ENCODE measurements around the gene SPIN1. TPM values are rescaled to one million over a fixed set of nuclear protein-coding genes. Genes with fewer than 3 reads are reported as not detected.

Gene SPIN1
- total RNA-seq, 1 donor from 2014 or later = 103 TPM

DNA sequence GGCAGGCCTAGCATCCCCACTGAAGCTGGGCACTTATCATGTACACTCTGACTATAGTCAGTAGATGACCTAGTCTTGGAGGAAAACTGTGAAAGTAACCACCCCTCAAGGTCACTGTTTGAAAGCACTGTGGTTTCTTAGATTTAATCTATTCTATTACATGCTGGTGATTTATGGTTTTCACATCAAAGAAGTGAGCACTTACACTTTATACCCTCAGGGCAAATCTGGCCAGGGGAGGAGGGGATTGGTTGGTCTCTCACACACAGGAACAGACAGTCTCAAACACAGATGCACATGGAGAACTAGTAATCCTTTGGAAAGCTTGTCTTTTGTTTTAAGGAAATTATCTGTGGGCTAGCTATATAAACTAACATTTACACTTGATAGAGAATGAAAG lies 17.9 kb upstream of the SPIN1 start:
- H3K27ac Mint-ChIP-seq (ENCODE audit: unreplicated experiment) = no peak overlapping the region
- H3K36me3 Mint-ChIP-seq (ENCODE audit: low read depth) = peaks cover 2% of the 10 kb centered on the region
- TF ChIP-seq, protein P1, sequence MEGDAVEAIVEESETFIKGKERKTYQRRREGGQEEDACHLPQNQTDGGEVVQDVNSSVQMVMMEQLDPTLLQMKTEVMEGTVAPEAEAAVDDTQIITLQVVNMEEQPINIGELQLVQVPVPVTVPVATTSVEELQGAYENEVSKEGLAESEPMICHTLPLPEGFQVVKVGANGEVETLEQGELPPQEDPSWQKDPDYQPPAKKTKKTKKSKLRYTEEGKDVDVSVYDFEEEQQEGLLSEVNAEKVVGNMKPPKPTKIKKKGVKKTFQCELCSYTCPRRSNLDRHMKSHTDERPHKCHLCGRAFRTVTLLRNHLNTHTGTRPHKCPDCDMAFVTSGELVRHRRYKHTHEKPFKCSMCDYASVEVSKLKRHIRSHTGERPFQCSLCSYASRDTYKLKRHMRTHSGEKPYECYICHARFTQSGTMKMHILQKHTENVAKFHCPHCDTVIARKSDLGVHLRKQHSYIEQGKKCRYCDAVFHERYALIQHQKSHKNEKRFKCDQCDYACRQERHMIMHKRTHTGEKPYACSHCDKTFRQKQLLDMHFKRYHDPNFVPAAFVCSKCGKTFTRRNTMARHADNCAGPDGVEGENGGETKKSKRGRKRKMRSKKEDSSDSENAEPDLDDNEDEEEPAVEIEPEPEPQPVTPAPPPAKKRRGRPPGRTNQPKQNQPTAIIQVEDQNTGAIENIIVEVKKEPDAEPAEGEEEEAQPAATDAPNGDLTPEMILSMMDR (IDR thresholded peaks at IDR 0.05) = no peak
- H3K9me3 Mint-ChIP-seq (ENCODE audit: low read depth) = peaks cover 10% of the 10 kb centered on the region
- no peak overlapping the region for H3K4me3 Mint-ChIP-seq (ENCODE audit: unreplicated experiment)
- H3K27me3 Mint-ChIP-seq (ENCODE audit: low read depth) = no peaks in the 10 kb centered on the region
- DNase-seq (ENCODE audit: low spot score) = no peak
- H3K4me1 Mint-ChIP-seq (ENCODE audit: low read depth) = no peaks in the 10 kb centered on the region

DNA sequence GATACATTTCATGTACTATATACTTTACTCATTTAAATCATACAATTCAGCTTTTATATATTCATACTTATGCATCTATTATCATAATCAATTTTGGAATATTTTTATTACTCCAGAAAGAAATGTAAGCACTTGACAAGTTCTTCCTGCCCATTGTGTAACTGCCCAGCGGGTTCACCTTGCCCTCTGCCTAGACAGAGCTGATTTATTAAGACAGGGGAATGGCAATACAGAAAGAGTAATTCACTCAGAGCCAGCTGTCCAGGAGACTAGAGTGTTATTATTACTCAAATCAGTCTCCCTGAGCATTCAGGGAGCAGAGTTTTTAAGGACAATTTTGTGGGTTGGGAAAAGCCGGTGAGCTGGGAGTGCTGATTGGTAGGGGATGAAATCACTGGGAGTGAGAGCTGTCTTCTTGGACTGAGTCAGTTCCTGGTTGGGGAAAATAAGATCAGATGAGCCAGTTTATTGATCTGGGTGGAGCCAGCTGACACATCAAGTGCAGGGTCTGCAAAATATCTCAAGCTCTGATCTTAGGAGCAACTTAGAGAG lies 16.1 kb upstream of the SPIN1 start:
- DNase-seq (ENCODE audit: low spot score) = no peak
- TF ChIP-seq, protein P1 (IDR thresholded peaks at IDR 0.05) = no peak
- H3K9me3 Mint-ChIP-seq (ENCODE audit: low read depth) = peaks cover 10% of the 10 kb centered on the region
- H3K27ac Mint-ChIP-seq (ENCODE audit: unreplicated experiment) = no peak overlapping the region
- no peaks in the 10 kb centered on the region for H3K4me1 Mint-ChIP-seq (ENCODE audit: low read depth)
- no peak overlapping the region for H3K4me3 Mint-ChIP-seq (ENCODE audit: unreplicated experiment)
- no peaks in the 10 kb centered on the region for H3K27me3 Mint-ChIP-seq (ENCODE audit: low read depth)
- no peaks in the 10 kb centered on the region for H3K36me3 Mint-ChIP-seq (ENCODE audit: low read depth)

DNA sequence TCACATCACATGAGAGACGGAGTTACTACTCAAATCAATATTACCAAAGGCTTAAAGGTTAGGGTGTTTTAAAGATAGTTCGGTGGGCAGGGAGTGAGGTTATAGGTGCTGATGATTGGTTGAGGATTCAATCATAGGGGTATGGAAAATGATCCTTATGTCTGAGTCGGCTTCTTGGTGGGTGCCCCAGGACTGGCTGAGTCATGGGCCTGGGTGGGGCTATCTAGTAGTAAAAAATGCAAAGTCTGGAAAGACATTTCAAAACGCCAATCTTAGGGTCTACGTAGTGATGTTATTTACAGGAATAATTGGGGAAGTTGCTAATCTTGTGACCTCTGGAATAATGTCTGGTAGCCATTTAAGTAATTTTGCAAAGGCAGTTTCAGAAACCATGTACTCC lies 15.2 kb upstream of the SPIN1 start:
- H3K27me3 Mint-ChIP-seq (ENCODE audit: low read depth) = no peaks in the 10 kb centered on the region
- H3K27ac Mint-ChIP-seq (ENCODE audit: unreplicated experiment) = no peak overlapping the region
- H3K4me1 Mint-ChIP-seq (ENCODE audit: low read depth) = no peaks in the 10 kb centered on the region
- no peak for DNase-seq (ENCODE audit: low spot score)
- TF ChIP-seq, protein P1 (IDR thresholded peaks at IDR 0.05) = no peak
- peaks cover 8% of the 10 kb centered on the region for H3K9me3 Mint-ChIP-seq (ENCODE audit: low read depth)
- H3K36me3 Mint-ChIP-seq (ENCODE audit: low read depth) = no peaks in the 10 kb centered on the region
- H3K4me3 Mint-ChIP-seq (ENCODE audit: unreplicated experiment) = no peak overlapping the region

DNA sequence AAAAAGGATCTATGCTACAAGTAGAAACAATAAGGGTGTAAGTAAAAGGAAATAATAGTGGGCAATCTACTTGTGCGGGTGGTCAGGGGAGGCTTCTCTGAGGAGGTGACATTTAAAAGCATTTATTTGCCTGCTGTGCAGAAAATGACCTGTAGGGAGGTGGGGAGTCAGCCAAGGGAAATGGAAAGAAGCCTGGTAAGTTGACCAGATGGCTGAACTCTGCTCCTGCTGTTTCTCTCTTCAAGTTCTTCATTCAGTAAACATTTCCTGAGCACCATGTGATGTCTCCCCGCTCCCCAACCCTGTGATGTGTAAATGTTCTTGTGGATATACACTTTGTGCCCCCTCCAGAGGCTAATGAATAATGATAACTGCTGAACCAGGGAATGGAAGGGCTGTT lies 9.9 kb upstream of the SPIN1 start:
- Mint-ChIP-seq H3K9me3 (ENCODE audit: low read depth) (peaks cover 8% of the 10 kb centered on the region), H3K4me1 (ENCODE audit: low read depth) (no peaks in the 10 kb centered on the region), H3K36me3 (ENCODE audit: low read depth) (peaks cover 3% of the 10 kb centered on the region), H3K27ac (ENCODE audit: unreplicated experiment) (no peak overlapping the region), H3K27me3 (ENCODE audit: low read depth) (no peaks in the 10 kb centered on the region), H3K4me3 (ENCODE audit: unreplicated experiment) (no peak overlapping the region)
- DNase-seq (ENCODE audit: low spot score) = no peak
- TF ChIP-seq, protein P1 (IDR thresholded peaks at IDR 0.05) = peak; percentile 30

DNA sequence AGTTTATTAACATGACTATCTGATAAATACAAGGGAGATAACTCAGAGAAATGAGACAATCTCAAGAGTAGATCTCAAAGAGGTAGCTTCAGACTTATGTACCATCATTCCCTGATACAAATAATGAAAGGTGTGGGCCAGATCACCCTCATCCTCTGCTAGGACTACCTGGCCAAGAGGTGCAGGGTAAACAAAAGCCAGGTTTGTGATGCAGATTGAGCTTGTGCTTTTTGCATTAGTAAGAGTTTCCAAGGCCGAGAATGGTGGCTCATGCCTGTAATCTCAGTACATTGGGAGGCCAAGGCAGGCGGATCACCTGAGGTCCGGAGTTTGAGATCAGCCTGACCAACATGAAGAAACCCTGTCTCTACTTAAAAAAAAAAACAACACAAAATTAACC lies 8.9 kb upstream of the SPIN1 start:
- TF ChIP-seq, protein P1 (IDR thresholded peaks at IDR 0.05) = no peak
- no peak for DNase-seq (ENCODE audit: low spot score)
- H3K27me3 Mint-ChIP-seq (ENCODE audit: low read depth) = no peaks in the 10 kb centered on the region
- no peak overlapping the region for H3K4me3 Mint-ChIP-seq (ENCODE audit: unreplicated experiment)
- H3K27ac Mint-ChIP-seq (ENCODE audit: unreplicated experiment) = no peak overlapping the region
- peaks cover 3% of the 10 kb centered on the region for H3K36me3 Mint-ChIP-seq (ENCODE audit: low read depth)
- no peaks in the 10 kb centered on the region for H3K4me1 Mint-ChIP-seq (ENCODE audit: low read depth)
- H3K9me3 Mint-ChIP-seq (ENCODE audit: low read depth) = peaks cover 4% of the 10 kb centered on the region

Measured in chondrocyte (in vitro differentiated cells).